Vagina (tissue), 2 donors: ENCODE measurements around the gene NKIRAS1. TPM values are rescaled to one million over a fixed set of nuclear protein-coding genes. Genes with fewer than 3 reads are reported as not detected.

Experiments used
- DNase-seq, 2 donors: peaks; one replicate each; pipeline ENCODE4 v3.0.0-alpha.2; 2017; ENCODE audit errors: extremely low spot score in 2 of 2
- H3K27ac ChIP-seq: fragments of 200-600 bp; sonication (generic); one replicate; pipeline ENCODE4 v1.5.1; 2019
- H3K27me3 ChIP-seq: fragments of 200-600 bp; sonication (generic); one replicate; pipeline ENCODE4 v1.5.1; 2019
- H3K36me3 ChIP-seq, 2 donors: fragments of 200-600 bp; sonication (generic); one replicate each; pipeline ENCODE4 v1.5.1; 2017 to 2019
- H3K4me1 ChIP-seq: fragments of 200-600 bp; sonication (generic); one replicate; pipeline ENCODE4 v1.5.1; 2019
- H3K4me3 ChIP-seq, 2 donors: fragments of 200-600 bp; sonication (generic); 1 replicate in 1 of 2; 2 replicates in 1 of 2; pipeline ENCODE4 v1.5.1; 2016 to 2019
- H3K9me3 ChIP-seq: fragments of 200-600 bp; sonication (generic); one replicate; pipeline ENCODE4 v1.5.1; 2019
- CTCF ChIP-seq, 3 experiments: fragments of 450-650 bp in 2 of 3; fragments of 200-600 bp in 1 of 3; sonication (generic) in 1 of 3; IDR thresholded peaks; one replicate each; pipeline ENCODE4 v1.5.1; 2017 to 2019; ENCODE audit warnings: antibody characterized with exemption in 3 of 3, mild to moderate bottlenecking in 2 of 3, moderate library complexity in 2 of 3
- POLR2A ChIP-seq, 2 donors: fragments of 450-650 bp; IDR thresholded peaks; one replicate each; pipeline ENCODE4 v1.6.1; 2017; ENCODE audit warnings: antibody characterized with exemption in 2 of 2, mild to moderate bottlenecking in 2 of 2, moderate library complexity in 2 of 2
- POLR2AphosphoS5 ChIP-seq, 2 donors: sonication (generic); formaldehyde crosslinking; IDR thresholded peaks; one replicate each; pipeline ENCODE4 v1.9.0; 2017; ENCODE audit warnings: antibody characterized with exemption in 2 of 2, mild to moderate bottlenecking in 2 of 2, low read depth in 1 of 2; ENCODE audit not compliant: insufficient read depth in 1 of 2
- intact Hi-C: fragments of 100-400 bp; cut with DNase I; formaldehyde crosslinking; loops from one replicate; pipeline ENCODE4 v1.15.1; 2023
- total RNA-seq: library from RNA; depleted of rRNA; stranded (reverse); fragments of >200 nt; gene quantifications from one replicate; pipeline ENCODE4 v1.2.3, GENCODE V29; 2016

NKIRAS1 gene
- total RNA-seq, 1 donor from 2014 or later: 9.1 TPM

- TF ChIP-seq CTCF (IDR thresholded peaks at IDR 0.05): no peak
- TF ChIP-seq POLR2AphosphoS5 (IDR thresholded peaks at IDR 0.05; ENCODE audit: insufficient read depth in 1 of 2, low read depth in 1 of 2): no peak
- TF ChIP-seq POLR2A (IDR thresholded peaks at IDR 0.05): no peak
- Histone ChIP-seq H3K9me3 (no peaks in the 10 kb centered on the region), H3K36me3 (peaks cover 0 to 38% of the 10 kb centered on the region in 2 donors), H3K4me1 (peaks cover 54% of the 10 kb centered on the region), H3K27ac (no peak overlapping the region), H3K27me3 (no peaks in the 10 kb centered on the region), H3K4me3 (no peak overlapping the region)
- intact Hi-C loops: no loop called here
- DNase-seq: no peak
Observed at GRCh38 chr3:23961066-23961465, 44.3 kb upstream of the NKIRAS1 start.

- no peaks in the 10 kb centered on the region for H3K27me3 ChIP-seq
- H3K4me1 ChIP-seq: peaks cover 54% of the 10 kb centered on the region
- H3K9me3 ChIP-seq: no peaks in the 10 kb centered on the region
- H3K36me3 ChIP-seq: peaks cover 0 to 38% of the 10 kb centered on the region in 2 donors
- H3K27ac ChIP-seq: no peak overlapping the region
- H3K4me3 ChIP-seq: no peak overlapping the region
- no peak for DNase-seq
- TF ChIP-seq CTCF (IDR thresholded peaks at IDR 0.05): no peak
- TF ChIP-seq POLR2AphosphoS5 (IDR thresholded peaks at IDR 0.05; ENCODE audit: insufficient read depth in 1 of 2, low read depth in 1 of 2): no peak
- no peak for TF ChIP-seq POLR2A (IDR thresholded peaks at IDR 0.05)
- intact Hi-C loops: no loop called here
Observed at GRCh38 chr3:23960649-23961048, 43.9 kb upstream of the NKIRAS1 start.

GRCh38 chr3:23959135-23959900 lies 42.5 kb upstream of the NKIRAS1 start:
- no peaks in the 10 kb centered on the region for H3K27me3 ChIP-seq
- peaks cover 0 to 31% of the 10 kb centered on the region in 2 donors for H3K36me3 ChIP-seq
- no peak overlapping the region for H3K27ac ChIP-seq
- TF ChIP-seq CTCF (IDR thresholded peaks at IDR 0.05): no peak
- peak in 1 of 2 donors; percentile 72 for TF ChIP-seq POLR2AphosphoS5 (IDR thresholded peaks at IDR 0.05; ENCODE audit: insufficient read depth in 1 of 2, low read depth in 1 of 2)
- TF ChIP-seq POLR2A (IDR thresholded peaks at IDR 0.05): no peak
- no peak overlapping the region for H3K4me3 ChIP-seq
- intact Hi-C loops: no loop called here
- H3K9me3 ChIP-seq: no peaks in the 10 kb centered on the region
- H3K4me1 ChIP-seq: peaks cover 59% of the 10 kb centered on the region
- DNase-seq: no peak

- no peak for TF ChIP-seq CTCF (IDR thresholded peaks at IDR 0.05)
- no peak for TF ChIP-seq POLR2AphosphoS5 (IDR thresholded peaks at IDR 0.05; ENCODE audit: insufficient read depth in 1 of 2, low read depth in 1 of 2)
- no peak for TF ChIP-seq POLR2A (IDR thresholded peaks at IDR 0.05)
- H3K36me3 ChIP-seq: peaks cover 0 to 13% of the 10 kb centered on the region in 2 donors
- H3K9me3 ChIP-seq: no peaks in the 10 kb centered on the region
- no peak for DNase-seq
- intact Hi-C loops: no loop called here
- peaks cover 70% of the 10 kb centered on the region for H3K4me1 ChIP-seq
- H3K4me3 ChIP-seq: no peak overlapping the region
- H3K27ac ChIP-seq: no peak overlapping the region
- no peaks in the 10 kb centered on the region for H3K27me3 ChIP-seq
Observed at GRCh38 chr3:23956701-23957100, 39.9 kb upstream of the NKIRAS1 start.

- Histone ChIP-seq H3K4me3 (no peak overlapping the region), H3K27me3 (no peaks in the 10 kb centered on the region), H3K4me1 (peaks cover 76% of the 10 kb centered on the region), H3K27ac (no peak overlapping the region), H3K36me3 (peaks cover 0 to 5% of the 10 kb centered on the region in 2 donors), H3K9me3 (no peaks in the 10 kb centered on the region)
- intact Hi-C loops: no loop called here
- TF ChIP-seq POLR2AphosphoS5 (IDR thresholded peaks at IDR 0.05; ENCODE audit: insufficient read depth in 1 of 2, low read depth in 1 of 2): no peak
- no peak for TF ChIP-seq POLR2A (IDR thresholded peaks at IDR 0.05)
- DNase-seq: no peak
Observed at GRCh38 chr3:23954144-23954543, 37.4 kb upstream of the NKIRAS1 start.
